GM21529 (cell line): ENCODE results near the gene IRF1.

Experiments
- ATAC-seq: cut with Tn5 transposase; IDR thresholded peaks from one replicate; pipeline ENCODE4 v1.9.1; 2021; ENCODE audit not compliant: unreplicated experiment

IRF1 gene

GRCh38 chr5:132463811-132464155 lies 26.8 kb downstream of the IRF1 start:
- no peak for ATAC-seq

- ATAC-seq = no peak
Observed at GRCh38 chr5:132462856-132463745, 27.5 kb downstream of the IRF1 start.

DNA sequence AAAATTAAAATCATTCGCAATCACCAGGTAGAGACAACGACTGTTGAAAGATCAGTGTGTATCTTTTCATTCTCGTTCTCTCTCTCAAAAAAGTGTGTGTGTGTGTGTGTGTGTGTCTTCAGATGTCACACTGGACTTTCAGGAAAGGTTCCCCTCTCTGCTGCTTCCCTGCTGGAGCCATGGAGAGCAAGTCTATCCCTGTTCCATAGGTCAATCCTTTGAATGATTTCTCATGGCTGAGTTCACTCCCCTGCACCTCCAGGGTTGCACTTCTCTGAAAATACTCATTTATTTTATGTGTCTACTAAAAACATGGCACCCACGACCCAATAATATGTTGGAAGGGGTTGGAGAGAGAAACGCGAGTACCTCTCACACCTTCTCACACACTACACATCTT lies 28.2 kb downstream of the IRF1 start:
- no peak for ATAC-seq

GRCh38 chr5:132461569-132462070 lies 29.0 kb downstream of the IRF1 start:
- no peak for ATAC-seq

DNA sequence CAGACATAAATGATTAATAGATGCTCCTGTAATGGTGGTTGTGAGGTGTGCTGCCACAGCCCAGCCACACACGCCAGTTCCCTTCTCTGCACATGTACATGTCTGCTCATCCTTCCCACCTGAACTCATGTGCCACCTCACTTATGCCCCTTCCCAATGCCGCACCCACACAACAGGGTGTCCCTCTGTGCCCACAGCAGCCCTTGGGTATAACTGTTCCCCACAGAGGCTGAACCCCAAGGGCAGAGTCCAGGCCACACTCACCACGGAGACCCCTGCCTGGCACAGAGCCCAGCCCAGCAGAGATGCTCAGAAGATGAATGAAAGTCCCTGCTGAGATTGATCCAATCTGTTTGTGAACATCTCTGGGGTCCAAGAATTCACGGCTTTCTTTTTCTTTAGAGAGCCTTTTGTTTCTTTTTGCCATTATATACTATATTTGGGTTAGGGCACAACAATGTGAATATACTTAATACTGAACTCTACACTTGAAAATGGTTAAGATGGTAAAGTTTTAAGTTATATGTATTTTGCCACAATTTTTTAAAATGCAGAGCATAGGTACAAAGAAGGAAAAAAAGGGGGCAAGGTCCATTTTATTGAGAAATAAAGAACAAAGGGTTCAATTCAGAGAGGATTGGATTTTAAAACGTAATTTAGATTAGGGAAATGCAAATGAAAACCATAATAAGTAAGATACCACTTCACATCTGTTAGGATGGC lies 29.6 kb downstream of the IRF1 start:
- no peak for ATAC-seq

- ATAC-seq = no peak
Observed at GRCh38 chr5:132459983-132460838, 30.4 kb downstream of the IRF1 start.

GRCh38 chr5:132459031-132459982 lies 31.3 kb downstream of the IRF1 start:
- no peak for ATAC-seq

GRCh38 chr5:132458651-132459030 lies 31.9 kb downstream of the IRF1 start:
- ATAC-seq = peak; percentile 37

- ATAC-seq = no peak
Observed at GRCh38 chr5:132458226-132458560, 32.4 kb downstream of the IRF1 start.

- ATAC-seq = peak; percentile 8
Observed at GRCh38 chr5:132457371-132458225, 33.0 kb downstream of the IRF1 start.

DNA sequence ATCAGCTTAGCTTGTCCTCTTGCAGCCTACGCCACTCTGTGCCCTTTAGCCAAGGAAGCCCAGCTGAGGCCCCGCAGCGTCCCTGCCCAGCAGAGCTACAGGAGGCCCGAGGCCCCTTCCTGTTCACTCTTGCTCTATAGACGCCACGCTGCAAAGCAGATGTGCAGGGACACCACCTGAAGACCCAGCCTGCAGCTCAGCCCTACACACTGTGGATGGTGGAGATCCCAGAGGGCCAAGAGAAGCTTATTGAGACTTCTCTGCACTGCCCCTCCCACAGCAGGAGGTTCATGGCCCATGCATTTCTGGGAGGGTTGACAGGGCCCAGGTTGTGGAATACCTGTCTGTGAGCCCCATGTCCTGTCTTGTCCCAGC lies 33.6 kb downstream of the IRF1 start:
- ATAC-seq = peak; percentile 34

DNA sequence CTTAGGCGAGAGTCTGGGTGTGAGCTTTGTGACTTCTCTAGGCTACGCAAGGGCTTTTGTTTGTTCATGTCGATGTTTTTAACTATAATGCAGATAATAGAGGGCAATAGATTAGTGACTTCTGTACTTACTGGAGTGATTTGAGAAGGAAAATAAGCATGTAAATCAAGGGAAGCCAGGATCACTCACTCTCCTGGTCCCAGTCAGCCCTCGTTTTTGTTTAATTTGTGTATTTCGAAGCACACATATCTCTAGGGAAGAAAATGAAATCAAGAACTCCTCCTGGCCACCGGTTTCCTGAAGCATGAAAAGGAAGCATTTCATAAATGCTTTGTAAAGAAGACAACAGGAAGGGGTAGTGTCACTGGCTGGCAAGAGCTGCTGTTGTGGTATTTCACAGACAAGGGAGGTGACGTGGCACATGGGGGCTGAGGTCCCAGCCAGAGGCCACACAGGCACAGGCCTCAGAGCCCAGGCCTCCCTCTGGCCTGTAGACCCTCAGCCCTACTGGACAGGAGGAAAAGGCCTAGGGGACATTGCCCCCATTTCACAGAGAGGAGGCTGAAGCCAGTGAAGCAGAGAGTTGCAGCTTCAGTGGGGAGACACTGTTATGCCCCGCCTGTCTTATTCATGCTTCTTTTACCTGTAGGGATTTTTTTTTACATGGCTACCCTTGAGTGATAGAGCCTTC lies 34.1 kb downstream of the IRF1 start:
- ATAC-seq = peak; percentile 65

GRCh38 chr5:132455614-132456115 lies 34.9 kb downstream of the IRF1 start:
- ATAC-seq = no peak

- no peak for ATAC-seq
Observed at GRCh38 chr5:132454361-132454760, 36.2 kb downstream of the IRF1 start.

DNA sequence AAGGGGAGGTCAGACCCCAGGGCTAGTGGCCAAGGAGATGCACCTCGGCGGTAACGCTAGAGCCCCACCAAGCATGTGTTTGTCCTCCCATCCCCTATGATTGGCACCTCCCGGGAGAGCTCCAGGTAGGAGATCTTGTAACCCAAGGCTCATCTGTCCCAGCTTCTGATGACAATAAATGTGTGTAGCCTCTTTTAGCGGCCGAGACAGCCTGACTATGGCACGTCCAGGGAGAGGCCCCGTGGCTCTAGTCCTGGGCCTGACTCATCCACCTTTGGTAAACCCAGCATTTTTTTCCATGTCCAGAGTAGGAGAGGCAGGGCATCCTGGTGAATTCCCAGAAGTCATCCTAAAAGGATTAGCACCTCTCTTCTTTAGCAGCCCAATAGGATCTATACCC lies 39.2 kb downstream of the IRF1 start:
- ATAC-seq = no peak

DNA sequence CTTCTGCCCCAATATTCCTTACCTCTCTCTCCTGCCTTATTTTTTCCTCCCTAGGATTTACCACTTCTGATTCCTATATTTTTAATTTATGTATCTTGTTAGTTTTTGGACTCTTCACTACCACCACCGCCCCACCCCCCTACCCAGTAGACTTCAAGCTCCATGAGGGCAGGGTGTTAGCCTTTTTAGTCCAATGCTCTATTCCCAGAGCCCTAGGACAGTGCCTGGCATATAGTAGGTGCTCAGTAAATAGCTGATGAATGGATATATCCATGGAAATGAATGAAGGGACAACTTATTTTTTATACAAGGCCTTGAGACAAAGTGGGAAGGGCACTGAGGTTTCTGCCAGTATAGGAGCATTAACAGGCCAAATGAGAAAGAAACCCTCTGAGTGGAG lies 41.5 kb downstream of the IRF1 start:
- no peak for ATAC-seq

GRCh38 chr5:132447196-132447595 lies 43.4 kb downstream of the IRF1 start:
- ATAC-seq = no peak

- ATAC-seq = no peak
Observed at GRCh38 chr5:132446621-132447020, 44.0 kb downstream of the IRF1 start.

DNA sequence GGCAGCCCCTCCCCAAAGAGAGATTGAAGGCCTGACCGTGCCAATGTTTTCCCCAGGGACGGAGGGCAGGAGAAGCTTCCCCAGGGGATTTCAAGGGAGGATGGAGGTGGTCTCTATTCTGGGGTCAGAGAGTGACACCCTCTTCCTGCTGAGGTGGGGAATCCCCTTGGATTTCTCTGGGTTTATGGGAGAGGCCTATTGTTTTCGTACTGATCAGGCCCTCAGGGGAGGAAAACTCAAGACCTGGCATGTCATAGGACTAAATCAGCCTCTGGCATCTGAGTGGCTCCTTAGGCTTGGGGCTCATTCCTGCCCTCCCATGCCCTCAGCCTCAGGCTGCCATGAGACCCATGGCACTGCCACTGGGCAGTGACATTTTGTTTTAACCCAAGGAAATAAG lies 44.6 kb downstream of the IRF1 start:
- no peak for ATAC-seq
